GM19328 (cell line): ENCODE measurements around the gene ZMAT2.
A peak's percentile ranks its signal among the peaks of the same experiment; 100 is the strongest.
"Not testable (repeated sequence)": the region's sequence is repeated elsewhere in the genome, so short reads cannot be mapped to it uniquely, and the experiment has no call there.

ENCODE experiments used
- ATAC-seq: cut with Tn5 transposase; IDR thresholded peaks from one replicate; pipeline ENCODE4 v1.9.1; 2021; ENCODE audit warnings: mild to moderate bottlenecking, moderate library complexity; ENCODE audit not compliant: unreplicated experiment

ZMAT2 gene

DNA sequence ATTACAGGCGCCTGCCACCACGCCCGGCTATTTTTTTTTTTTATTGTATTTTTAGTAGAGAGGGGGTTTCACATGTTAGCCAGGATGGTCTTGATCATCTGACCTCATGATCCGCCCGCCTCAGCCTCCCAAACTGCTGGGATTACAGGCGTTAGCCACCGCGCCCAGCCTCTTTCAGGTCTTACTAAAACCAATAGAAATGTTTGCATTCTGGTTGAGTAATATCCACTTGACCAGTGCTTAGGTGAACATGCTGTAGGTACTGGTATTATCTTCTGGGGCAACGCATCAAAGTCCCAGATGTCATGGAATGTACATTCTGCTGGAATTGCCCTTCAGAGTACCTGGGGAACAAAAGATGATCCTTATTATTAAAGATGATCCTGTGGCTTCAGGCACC is 8.5 kb downstream of the ZMAT2 start:
- not testable (repeated sequence) for ATAC-seq

DNA sequence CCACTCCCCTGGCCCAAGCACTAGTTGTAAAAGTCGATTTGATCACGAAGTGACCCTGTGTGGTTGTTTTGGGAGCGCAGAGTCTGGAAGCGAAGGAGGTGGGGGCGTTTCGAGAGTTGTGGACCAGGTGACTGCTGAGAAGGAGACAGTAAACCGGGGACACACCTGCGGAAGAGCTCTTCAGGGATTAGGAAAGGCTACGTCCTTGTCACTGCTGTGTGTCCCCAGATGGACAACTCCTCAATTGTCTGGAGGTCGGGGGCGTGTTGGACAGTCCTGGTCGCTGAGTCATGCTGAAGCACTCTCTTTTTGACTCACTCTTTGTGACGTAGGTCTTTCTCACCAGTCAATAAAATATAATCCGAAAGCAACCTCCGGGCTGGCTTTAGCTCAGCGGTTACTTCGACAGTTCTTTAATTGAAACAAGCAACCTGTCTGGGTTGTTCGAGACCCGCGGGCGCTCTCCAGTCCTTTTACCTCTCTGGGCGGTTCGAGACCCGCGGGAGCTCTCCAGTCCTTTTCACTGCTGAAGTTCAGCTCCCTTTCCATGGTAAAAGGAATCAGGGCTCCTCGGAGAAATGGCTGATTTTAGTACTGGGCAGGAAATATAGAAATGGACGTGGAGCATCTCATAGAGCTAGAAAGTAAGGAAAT is 10.8 kb downstream of the ZMAT2 start:
- peak; percentile 86 for ATAC-seq

DNA sequence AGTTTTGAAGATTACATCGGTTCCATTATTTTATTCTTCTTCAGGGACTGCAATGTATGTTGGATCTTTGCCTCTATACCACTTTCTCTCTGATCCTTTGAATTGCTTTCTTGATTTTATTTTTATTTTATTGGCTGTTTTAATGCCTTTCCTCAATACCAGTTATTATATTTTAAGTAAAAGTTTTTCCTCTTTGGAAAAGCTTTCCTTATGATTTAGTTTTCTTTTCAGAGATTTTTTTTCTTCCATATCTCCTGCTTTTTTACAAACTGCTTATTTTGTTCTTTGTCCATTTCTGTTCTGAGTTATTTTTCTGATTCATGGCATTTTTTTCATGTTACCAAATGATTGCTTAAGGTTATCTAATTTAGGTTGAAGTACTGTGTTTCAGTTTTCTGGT is 11.5 kb downstream of the ZMAT2 start:
- no peak for ATAC-seq

DNA sequence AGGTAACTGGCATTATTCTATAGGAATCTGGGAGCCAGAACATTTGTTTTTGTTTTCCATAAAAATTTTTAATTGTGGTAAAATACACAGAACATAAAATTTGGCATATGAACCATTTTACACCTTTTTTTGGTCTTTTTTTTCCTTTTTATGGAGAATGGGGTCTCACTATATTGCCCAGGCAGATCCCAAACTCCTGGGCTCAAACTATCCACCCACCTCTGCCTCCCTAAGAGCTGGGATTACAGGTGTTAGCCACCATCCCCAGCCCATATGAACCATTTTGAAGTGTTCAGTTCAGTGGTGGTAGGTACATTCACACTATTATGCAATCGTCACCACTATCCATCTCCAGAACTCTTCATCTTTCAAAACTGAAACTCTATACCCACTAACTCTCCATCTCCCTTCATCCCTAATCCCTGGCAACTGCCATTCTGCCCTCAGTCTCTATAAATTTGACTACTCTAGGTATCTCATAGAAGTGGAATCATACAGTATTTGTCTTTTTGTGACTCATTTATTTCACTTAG is 13.4 kb downstream of the ZMAT2 start:
- ATAC-seq = no peak

DNA sequence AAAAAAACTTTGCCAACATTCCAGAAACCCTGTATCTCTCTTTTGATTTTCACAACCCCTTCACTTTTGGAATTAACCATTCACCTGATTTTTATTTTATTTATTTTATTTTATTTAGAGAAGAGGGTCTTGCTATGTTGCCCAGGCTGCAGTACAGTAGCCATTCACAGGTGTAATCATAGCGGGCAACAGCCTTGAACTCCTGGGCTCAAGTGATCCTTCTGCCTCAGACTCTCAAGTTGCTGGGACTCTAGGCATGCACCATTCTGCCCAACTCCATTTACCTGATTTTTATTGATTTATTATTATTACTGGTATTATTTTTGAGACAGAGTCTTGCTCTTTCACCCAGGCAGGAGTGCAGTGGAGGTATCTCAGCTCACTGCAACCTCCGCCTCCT is 16.0 kb downstream of the ZMAT2 start:
- not testable (repeated sequence) for ATAC-seq

DNA sequence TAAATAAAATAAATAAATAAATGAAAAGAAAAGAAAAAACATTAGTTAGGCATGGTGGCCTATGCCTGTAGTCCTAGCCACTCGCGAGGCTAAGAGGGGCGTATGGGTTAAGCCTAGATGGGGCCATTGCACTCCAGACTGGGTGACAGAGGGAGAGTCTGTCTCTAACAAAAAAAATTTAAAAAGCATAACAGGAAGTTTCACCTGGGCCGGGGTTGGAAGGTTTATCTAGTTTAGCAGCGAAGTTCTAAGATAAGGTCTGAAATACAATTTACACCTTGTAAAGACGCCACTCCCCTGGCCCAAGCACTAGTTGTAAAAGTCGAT is 18.0 kb downstream of the ZMAT2 start:
- no peak for ATAC-seq

DNA sequence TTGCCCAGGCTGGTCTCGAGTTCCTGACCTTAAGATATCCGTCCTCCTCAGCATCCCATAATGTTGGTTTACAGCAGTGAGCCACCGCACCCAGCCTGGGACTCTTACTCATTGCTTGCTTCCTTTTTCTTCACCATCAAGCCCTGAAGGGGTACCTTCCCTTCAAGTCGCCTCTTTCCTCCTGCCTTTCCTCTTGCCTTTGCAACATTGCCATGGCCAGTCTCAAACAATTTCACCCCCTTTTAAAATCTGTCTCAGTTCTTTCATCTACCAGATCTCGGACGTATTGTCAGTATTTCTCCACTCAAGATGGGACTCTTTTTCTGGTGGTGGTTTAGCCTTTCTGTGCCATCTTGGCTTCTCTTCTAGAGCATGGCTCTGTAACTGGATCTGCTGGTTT is 20.5 kb downstream of the ZMAT2 start:
- ATAC-seq = not testable (repeated sequence)

DNA sequence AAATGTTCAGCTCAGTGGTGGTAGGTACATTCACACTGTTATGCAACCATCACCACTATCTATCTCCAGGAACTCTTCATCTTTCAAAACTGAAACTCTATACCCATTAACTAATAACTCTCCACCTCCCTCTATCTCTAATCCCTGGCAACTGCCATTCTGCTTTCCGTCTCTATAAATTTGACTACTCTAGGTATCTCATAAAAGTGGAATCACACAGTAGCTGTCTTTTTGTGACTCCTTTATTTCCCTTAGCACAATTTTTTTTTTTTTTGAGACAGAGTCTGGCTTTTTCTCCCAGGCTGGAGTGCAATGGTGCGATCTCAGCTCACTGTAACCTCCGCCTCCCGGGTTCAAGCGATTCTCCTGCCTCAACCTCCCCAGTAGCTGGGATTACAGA is 21.1 kb downstream of the ZMAT2 start:
- ATAC-seq = not testable (repeated sequence)

DNA sequence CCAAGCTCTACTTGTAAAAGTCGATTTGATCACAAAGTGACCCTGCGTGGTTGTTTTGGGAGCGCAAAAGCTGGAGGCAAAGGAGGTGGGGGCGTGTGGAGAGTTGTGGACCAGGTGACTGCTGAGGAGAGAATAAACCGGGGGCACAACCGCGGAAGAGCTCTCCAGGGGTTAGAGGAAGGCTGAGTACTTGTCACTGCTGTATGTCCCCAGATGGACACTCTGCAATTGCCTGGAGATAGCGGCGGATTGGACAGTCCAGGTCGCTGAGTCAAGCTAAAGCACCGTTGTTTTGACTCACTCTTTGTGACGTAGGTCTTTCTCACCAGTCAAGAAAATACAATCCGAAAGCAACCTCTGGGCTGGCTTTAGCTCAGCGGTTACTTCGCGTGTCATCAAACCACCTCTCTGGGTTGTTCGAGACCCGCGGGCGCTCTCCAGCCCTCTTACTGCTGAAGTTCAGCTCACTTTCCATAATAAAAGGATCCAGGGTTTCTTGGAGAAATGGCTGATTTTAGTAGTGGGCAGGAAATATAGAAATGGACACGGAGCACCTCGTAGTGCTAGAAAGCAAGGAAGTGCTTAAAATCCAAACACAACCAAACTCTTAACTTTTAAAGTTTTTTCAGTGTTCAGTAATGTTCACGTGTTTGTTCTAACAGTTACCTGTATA is 25.7 kb downstream of the ZMAT2 start:
- ATAC-seq = peak; percentile 60

DNA sequence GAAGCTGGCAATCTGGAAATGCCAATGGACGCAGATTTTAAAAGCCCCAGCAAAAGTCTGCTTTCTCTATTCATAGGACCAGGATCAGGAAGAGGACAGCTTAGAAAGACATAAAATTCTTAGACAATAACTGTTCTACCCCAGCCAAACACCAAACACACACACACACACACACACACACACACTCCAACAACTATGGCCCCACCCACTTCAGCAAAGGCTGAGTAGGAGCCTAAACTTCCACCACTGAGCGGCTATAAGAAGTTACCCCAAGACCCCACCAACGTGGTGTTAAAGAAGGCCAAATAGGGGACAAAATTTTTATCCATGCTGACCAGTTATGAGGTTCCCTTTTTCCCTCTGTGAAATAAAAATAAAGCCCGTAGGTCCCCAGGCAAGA is 32.9 kb downstream of the ZMAT2 start:
- ATAC-seq = no peak

DNA sequence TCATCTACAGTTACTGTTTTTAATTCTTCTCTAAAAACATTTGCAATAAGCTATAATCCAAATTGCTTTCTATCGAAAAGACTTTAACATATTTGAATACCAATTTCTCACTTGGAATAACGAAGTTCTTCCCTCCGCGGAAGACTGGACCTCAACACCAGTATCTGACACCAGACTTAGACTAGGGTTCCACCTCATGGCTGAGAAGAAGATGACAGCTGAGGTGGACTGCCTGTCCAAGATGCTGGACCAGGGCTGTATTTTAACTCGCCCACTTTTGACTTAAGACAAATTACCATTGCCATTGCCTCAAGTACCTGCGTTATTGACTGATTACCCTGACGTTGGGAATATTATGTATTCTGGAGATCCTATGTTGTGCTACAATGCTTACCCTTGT is 34.1 kb downstream of the ZMAT2 start:
- no peak for ATAC-seq

DNA sequence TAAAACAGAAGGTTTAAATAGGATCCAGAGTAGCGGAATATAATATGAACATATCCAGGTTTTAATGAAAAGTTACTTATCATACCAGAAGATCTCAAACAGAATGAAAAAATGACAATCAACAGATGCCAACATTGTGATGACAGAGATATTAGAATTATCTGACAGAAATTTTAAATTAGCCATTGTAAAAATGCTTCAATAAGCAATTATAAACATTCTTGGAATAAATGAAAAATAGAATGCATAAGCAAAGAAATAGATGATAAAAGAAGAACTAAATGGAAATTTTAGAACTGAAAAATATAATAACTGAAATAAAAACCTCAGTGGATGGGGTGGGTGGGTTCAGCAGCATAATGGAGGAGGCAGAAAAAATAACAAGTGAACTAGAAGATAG is 37.2 kb downstream of the ZMAT2 start:
- no peak for ATAC-seq

DNA sequence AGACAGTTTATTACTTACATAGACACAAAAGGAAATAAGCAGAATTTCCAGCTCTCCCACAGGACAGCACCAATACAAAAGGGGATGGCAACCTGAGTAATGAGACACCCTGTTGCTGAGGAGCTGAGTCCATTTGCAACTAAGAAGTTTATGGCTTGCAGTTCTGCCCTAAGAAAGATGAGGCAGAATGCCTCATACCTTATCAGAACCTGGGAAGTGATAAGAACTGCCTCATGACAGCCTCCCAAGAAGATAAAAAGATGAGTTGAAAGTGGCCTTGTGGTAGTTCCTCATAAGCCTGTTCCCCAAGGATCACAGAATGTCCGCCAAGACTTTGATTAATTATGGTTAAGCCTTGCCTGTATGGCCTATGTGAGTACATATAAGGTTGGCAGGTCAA is 41.7 kb downstream of the ZMAT2 start:
- ATAC-seq = no peak

DNA sequence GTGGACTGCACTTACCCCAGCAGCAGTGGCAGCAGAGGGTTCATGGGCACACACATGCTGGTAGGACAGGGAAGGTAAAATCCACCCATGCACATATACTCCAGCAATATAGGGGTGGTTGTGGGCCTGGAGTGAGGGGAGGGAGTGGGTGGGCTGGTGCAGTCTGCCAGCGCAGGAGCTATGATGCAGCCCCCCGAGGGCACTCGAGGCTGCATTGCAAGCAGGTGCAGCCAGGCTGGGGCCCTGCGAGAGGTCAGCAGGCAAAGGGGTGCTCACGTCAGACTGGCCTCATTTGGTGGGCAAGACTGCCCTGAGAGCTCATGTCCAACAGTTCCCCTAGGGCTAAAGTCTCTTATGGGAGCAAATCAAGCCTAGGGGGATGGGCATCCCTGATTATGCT is 53.3 kb downstream of the ZMAT2 start:
- ATAC-seq = no peak
